GM12878 (cell line): Measurements from ENCODE around the gene SLC9A8. TPM values are rescaled to one million over a fixed set of nuclear protein-coding genes. Genes with fewer than 3 reads are reported as not detected.

Experiments used
- ATAC-seq: fragments of 200-7000 bp; cut with Tn5 transposase; 3 replicates; pipeline ENCODE4 v1.9.1; 2020; ENCODE audit warnings: mild to moderate bottlenecking, moderate library complexity
- BruUV-seq: library from RNA; stranded (reverse); fragments of 400-500 nt; replicated peaks from 2 replicates; lab custom pipeline; 2021; lab: Mats Ljungman, UMichigan
- CTCF ChIA-PET: fragments of 300-600 bp; sonication (Branson Sonifier 250); formaldehyde crosslinking; extraction: SDS; loops from one replicate; lab custom pipeline; 2021; ENCODE audit warnings: inconsistent platforms; lab: Yijun Ruan, JAX
- POLR2A ChIA-PET: fragments of 350-600 bp; formaldehyde crosslinking; extraction: SDS; loops from one replicate; lab custom pipeline; 2021; ENCODE audit warnings: inconsistent platforms; lab: Charles Lee
- RAD21 ChIA-PET: fragments of 300-600 bp; sonication (Branson Sonifier 250); formaldehyde crosslinking; loops from one replicate; lab custom pipeline; 2023; ENCODE audit warnings: antibody characterized with exemption; ENCODE audit not compliant: unreplicated experiment; lab: Charles Lee
- SMC1A ChIA-PET: fragments of 300-600 bp; sonication (Branson Sonifier 250); formaldehyde crosslinking; loops from one replicate; lab custom pipeline; 2023; ENCODE audit not compliant: unreplicated experiment, uncharacterized antibody; lab: Charles Lee
- DNase-seq: peaks from one replicate; pipeline ENCODE4 v3.0.0-alpha.2; 2011; ENCODE audit warnings: low read depth, low spot score
- FAIRE-seq: peaks from 3 replicates; lab custom pipeline; 2011; peaks lifted over from hg19 to GRCh38; lab: Jason Lieb, UNC
- H2AFZ ChIP-seq: 2 replicates; pipeline ENCODE4 v1.6.0; 2011; ENCODE audit warnings: low read depth, low read length, control low read depth; ENCODE audit not compliant: control insufficient read depth
- H3K27ac ChIP-seq: 2 replicates; pipeline ENCODE4 v1.5.1; 2011; ENCODE audit warnings: control low read depth; ENCODE audit not compliant: control insufficient read depth, insufficient read depth
- H3K27me3 ChIP-seq, 2 experiments: replicated peaks in 1 of 2; 2 replicates each; pipeline versions ENCODE4 v1.6.0 to v1.6.1; 2011; ENCODE audit warnings: low read length in 1 of 2; ENCODE audit not compliant: control insufficient read depth in 2 of 2, insufficient read depth in 2 of 2
- H3K36me3 ChIP-seq, 2 experiments: 2 replicates each; pipeline ENCODE4 v1.5.1; 2011; ENCODE audit warnings: low read length in 1 of 2; ENCODE audit not compliant: control insufficient read depth in 2 of 2, insufficient read depth in 2 of 2
- H3K4me1 ChIP-seq: 2 replicates; pipeline ENCODE4 v1.6.1; 2011; ENCODE audit warnings: mild to moderate bottlenecking, low read length, moderate library complexity, mixed read lengths; ENCODE audit not compliant: control insufficient read depth, insufficient read depth
- H3K4me2 ChIP-seq: 2 replicates; pipeline ENCODE4 v1.6.0; 2011; ENCODE audit warnings: control low read depth; ENCODE audit not compliant: control insufficient read depth, insufficient read depth
- H3K4me3 ChIP-seq: fragments of 200-600 bp; sonication (generic); 2 replicates; pipeline ENCODE4 v1.5.1; 2016
- H3K79me2 ChIP-seq: 2 replicates; pipeline ENCODE4 v1.6.0; 2011; ENCODE audit warnings: low read length; ENCODE audit not compliant: control insufficient read depth, insufficient read depth
- H3K9ac ChIP-seq: 2 replicates; pipeline ENCODE4 v1.8.0; 2011; ENCODE audit warnings: low read length, control low read depth, mixed read lengths; ENCODE audit not compliant: control insufficient read depth, insufficient read depth
- H3K9me3 ChIP-seq: replicated peaks from 3 replicates; pipeline ENCODE4 v1.5.1; 2011; ENCODE audit warnings: mild to moderate bottlenecking, low read length; ENCODE audit not compliant: control insufficient read depth, insufficient read depth
- H4K20me1 ChIP-seq: 2 replicates; pipeline ENCODE4 v1.6.0; 2011; ENCODE audit not compliant: control insufficient read depth, insufficient read depth
- ATF3 ChIP-seq: IDR thresholded peaks from 2 replicates; pipeline ENCODE4 v1.6.1; 2011; ENCODE audit warnings: low read depth, mild to moderate bottlenecking, low read length, moderate library complexity, borderline replicate concordance; ENCODE audit errors: extremely low read depth
- CBFB ChIP-seq: IDR thresholded peaks from 2 replicates; pipeline ENCODE4 v1.6.1; 2016; ENCODE audit warnings: antibody characterized with exemption, low read depth
- CREM ChIP-seq: IDR thresholded peaks from 2 replicates; pipeline ENCODE4 v1.6.1; 2014; ENCODE audit warnings: antibody characterized with exemption, low read depth
- CUX1 ChIP-seq: IDR thresholded peaks from 2 replicates; pipeline ENCODE4 v1.6.1; 2012; ENCODE audit warnings: improper control_type of control experiment, low read depth, low read length; ENCODE audit not compliant: insufficient replicate concordance
- EED ChIP-seq: sonication (generic); IDR thresholded peaks from 2 replicates; pipeline ENCODE4 v1.6.1; 2016; ENCODE audit warnings: antibody characterized with exemption, low read depth
- FOXK2 ChIP-seq: fragments of 450-650 bp; IDR thresholded peaks from 2 replicates; pipeline ENCODE4 v1.6.1; 2017; ENCODE audit warnings: mild to moderate bottlenecking, moderate library complexity
- GABPA ChIP-seq: IDR thresholded peaks from 2 replicates; pipeline ENCODE4 v1.6.1; 2014; ENCODE audit warnings: antibody characterized with exemption, low read depth, mild to moderate bottlenecking, inconsistent platforms
- HDGF ChIP-seq: fragments of 450-650 bp; IDR thresholded peaks from 2 replicates; pipeline ENCODE4 v1.6.1; 2016; ENCODE audit warnings: antibody characterized with exemption
- IKZF2 ChIP-seq, 2 experiments: fragments of 450-650 bp; IDR thresholded peaks; 2 replicates each; pipeline ENCODE4 v1.6.1; 2017; ENCODE audit warnings: mild to moderate bottlenecking in 2 of 2, moderate library complexity in 2 of 2
- NR2C1 ChIP-seq: fragments of 450-650 bp; IDR thresholded peaks from 2 replicates; pipeline ENCODE4 v1.6.1; 2017; ENCODE audit warnings: antibody characterized with exemption, mild to moderate bottlenecking, moderate library complexity
- SMC3 ChIP-seq: IDR thresholded peaks from 2 replicates; pipeline ENCODE4 v1.6.1; 2011; ENCODE audit warnings: low read length, improper control_type of control experiment, borderline replicate concordance
- SREBF2 ChIP-seq: IDR thresholded peaks from 2 replicates; pipeline ENCODE4 v1.6.1; 2012; ENCODE audit warnings: mild to moderate bottlenecking, low read length
- TCF12 ChIP-seq: IDR thresholded peaks from 2 replicates; pipeline ENCODE4 v1.6.1; 2011; ENCODE audit warnings: low read depth, mild to moderate bottlenecking, low read length
- TCF3 ChIP-seq: IDR thresholded peaks from 2 replicates; pipeline ENCODE4 v1.6.1; 2012; ENCODE audit warnings: low read depth, mild to moderate bottlenecking, low read length, borderline replicate concordance; ENCODE audit not compliant: insufficient read depth
- ZNF207 ChIP-seq: fragments of 450-650 bp; IDR thresholded peaks from 2 replicates; pipeline ENCODE4 v1.6.1; 2014; ENCODE audit warnings: antibody characterized with exemption, mild to moderate bottlenecking, borderline replicate concordance
- ZZZ3 ChIP-seq: IDR thresholded peaks from 2 replicates; pipeline ENCODE4 v1.6.1; 2011; ENCODE audit warnings: low read depth; ENCODE audit not compliant: control insufficient read depth, insufficient read length
- WGBS: methylation state at CpG from one replicate; pipeline ENCODE4 v1.1.6; 2016; ENCODE audit warnings: low lambda C conversion rate; ENCODE audit not compliant: insufficient replicate concordance, insufficient coverage; ENCODE audit errors: missing lambda C conversion rate; 5-methylcytosine and 5-hydroxymethylcytosine counted together
- in situ Hi-C: fragments of 300-500 bp; cut with MboI; formaldehyde crosslinking; loops from 9 replicates; pipeline ENCODE4 v1.14.3; 2018; ENCODE audit warnings: mixed read lengths
- intact Hi-C: fragments of 100-400 bp; cut with micrococcal nuclease; formaldehyde crosslinking; loops from one replicate; pipeline ENCODE4 v1.14.2; 2022; ENCODE audit not compliant: unreplicated experiment
- polyA plus RNA-seq, 11 experiments: library from polyadenylated mRNA; depleted of rRNA in 4 of 11; unstranded in 6 of 11; stranded (reverse) in 5 of 11; fragments of >200 nt; fragmentation: Nextera tagmentation in 4 of 11; fragmentation: Illumina TruSeq in 1 of 11; extraction: Ambion mirVana in 4 of 11; extraction: Trizol in 1 of 11; gene quantifications; 1 replicate in 1 of 11; 2 replicates in 10 of 11; pipeline versions ENCODE4 v1.2.1 to v1.2.3, GENCODE V29; 2011 to 2016; ENCODE audit warnings: inconsistent platforms in 2 of 11, missing spikeins in 2 of 11, low read depth in 1 of 11
- total RNA-seq, 4 experiments: library from RNA; depleted of rRNA in 3 of 4; stranded (reverse); fragments of >200 nt in 3 of 4; fragmentation: Illumina TruSeq in 1 of 4; extraction: Trizol in 1 of 4; gene quantifications; 2 replicates each; pipeline versions ENCODE4 v1.2.1 to v1.2.3, GENCODE V29; 2013 to 2021

The SLC9A8 gene
- total and polyA plus RNA-seq, 10 of the 15 experiments (the other 5 are each of a cell fraction or from before 2014, with no cell fraction given), result 0.40 to 15.5 (median 6.5) TPM

GRCh38 chr20:49796600-49797343, 15.9 kb upstream of the SLC9A8 start (continued):
- no peak for TF ChIP-seq NR2C1
- no peak for TF ChIP-seq CBFB
- TF ChIP-seq, all 136 proteins: peak for 0

- FAIRE-seq (no peak), DNase-seq (no peak), ATAC-seq (no peak)
- intact Hi-C loops, result no loop called here
- no peaks in the 10 kb centered on the region for H3K27me3 ChIP-seq
- no peak overlapping the region for H3K27ac ChIP-seq
- no TSS peak for BruUV-seq
- no peak overlapping the region for H3K9ac ChIP-seq
- no peak overlapping the region for H3K4me3 ChIP-seq
- no peak for TF ChIP-seq ZZZ3
- no peak for TF ChIP-seq GABPA
- TF ChIP-seq TCF3, result no peak
- no peak for TF ChIP-seq FOXK2
- TF ChIP-seq CUX1, result no peak
- no peak for TF ChIP-seq IKZF2 (IDR thresholded peaks at IDR 0.05)
- TF ChIP-seq SREBF2, result no peak
- TF ChIP-seq ATF3, result no peak
- TF ChIP-seq EED, result no peak
- TF ChIP-seq CREM, result no peak
- TF ChIP-seq ZNF207, result no peak
- TF ChIP-seq SMC3, result no peak
- TF ChIP-seq TCF12, result no peak
- TF ChIP-seq HDGF, result no peak
- H3K4me1 ChIP-seq, result peaks cover 18% of the 10 kb centered on the region
- H3K4me2 ChIP-seq, result no peak overlapping the region
- H3K9me3 ChIP-seq, result no peaks in the 10 kb centered on the region; the same call in 2 of the 3 replicates
- 69% methylated on average over 6 of the region's 6 CpGs for WGBS
- H2AFZ ChIP-seq, result no peak overlapping the region
- ChIA-PET SMC1A (interaction anchor here (0.7 to 1.3 kb wide), 2 partner anchors 22 to 38 kb away, joined by 3 read pairs; no protein-coding TSS in a partner anchor), RAD21 (no interaction called here), POLR2A (no interaction called here), CTCF (no interaction called here)
- no peaks in the 10 kb centered on the region for H3K79me2 ChIP-seq
- H4K20me1 ChIP-seq, result no peaks in the 10 kb centered on the region
- H3K36me3 ChIP-seq, result no peaks in the 10 kb centered on the region
- in situ Hi-C loops, result no loop called here
Observed at GRCh38 chr20:49797344-49797615, 15.3 kb upstream of the SLC9A8 start.
